Ascending aorta (tissue), 2 donors: ENCODE data around the gene EHHADH. TPM values are rescaled to one million over a fixed set of nuclear protein-coding genes. Genes with fewer than 3 reads are reported as not detected.

Experiments
- DNase-seq, 2 donors: peaks; one replicate each; pipeline ENCODE4 v3.0.0-alpha.2; 2019; ENCODE audit warnings: low spot score in 2 of 2
- H3K27ac ChIP-seq, 2 donors: fragments of 200-600 bp; sonication (generic); one replicate each; pipeline ENCODE4 v1.5.1; 2016 to 2017; ENCODE audit warnings: mild to moderate bottlenecking in 1 of 2
- H3K27me3 ChIP-seq: fragments of 200-600 bp; sonication (generic); one replicate; pipeline ENCODE4 v1.5.1; 2017
- H3K36me3 ChIP-seq, 2 donors: fragments of 200-600 bp; sonication (generic); one replicate each; pipeline ENCODE4 v1.5.1; 2016
- H3K4me1 ChIP-seq, 2 donors: fragments of 200-600 bp; sonication (generic); one replicate each; pipeline ENCODE4 v1.5.1; 2016 to 2017; ENCODE audit warnings: mild to moderate bottlenecking in 1 of 2
- H3K4me3 ChIP-seq, 2 donors: fragments of 200-600 bp; sonication (generic); one replicate each; pipeline ENCODE4 v1.5.1; 2016 to 2017; ENCODE audit warnings: mild to moderate bottlenecking in 1 of 2
- H3K9me3 ChIP-seq, 2 donors: fragments of 200-600 bp; sonication (generic); one replicate each; pipeline ENCODE4 v1.5.1; 2016
- intact Hi-C: fragments of 100-400 bp; cut with DNase I; formaldehyde crosslinking; loops from one replicate; pipeline ENCODE4 v1.15.1; 2023
- total RNA-seq: library from RNA; depleted of rRNA; stranded (reverse); fragments of >200 nt; gene quantifications from one replicate; pipeline ENCODE4 v1.1.0, GENCODE V29; 2016
- TF ChIP-seq, protein P1 (sequence below), 3 experiments: fragments of 200-600 bp in 2 of 3; fragments of 450-650 bp in 1 of 3; sonication (generic) in 2 of 3; IDR thresholded peaks; one replicate each; pipeline ENCODE4 v1.5.1; 2016 to 2019; ENCODE audit warnings: antibody characterized with exemption in 3 of 3, mild to moderate bottlenecking in 1 of 3, moderate library complexity in 1 of 3

Gene EHHADH
- total RNA-seq, 1 donor from 2014 or later: 1.8 TPM

DNA sequence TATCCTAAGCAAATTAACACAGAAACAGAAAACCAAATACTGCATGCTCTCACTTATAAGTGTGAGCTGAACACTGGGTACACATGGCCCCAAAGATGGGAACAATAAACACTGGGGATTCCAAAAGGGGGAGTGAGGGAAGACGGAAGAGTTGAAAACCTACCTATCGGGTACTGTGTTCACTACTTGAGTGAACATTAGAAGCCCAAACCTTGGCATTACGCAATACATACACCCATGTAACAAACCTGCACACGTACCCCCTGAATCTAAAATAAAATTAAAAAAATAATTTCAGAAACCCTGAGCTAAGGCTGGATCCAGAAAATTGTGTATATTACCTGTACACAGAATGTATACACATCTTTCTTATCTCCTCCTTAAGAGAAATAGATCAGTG is 58.2 kb downstream of the EHHADH start:
- intact Hi-C loops: no loop called here
- no peak overlapping the region for H3K27ac ChIP-seq
- H3K36me3 ChIP-seq: peaks cover 0 to 12% of the 10 kb centered on the region in 2 donors
- H3K4me1 ChIP-seq: no peaks in the 10 kb centered on the region
- DNase-seq: no peak
- H3K9me3 ChIP-seq: no peaks in the 10 kb centered on the region
- no peaks in the 10 kb centered on the region for H3K27me3 ChIP-seq
- no peak overlapping the region for H3K4me3 ChIP-seq
- TF ChIP-seq, protein P1, sequence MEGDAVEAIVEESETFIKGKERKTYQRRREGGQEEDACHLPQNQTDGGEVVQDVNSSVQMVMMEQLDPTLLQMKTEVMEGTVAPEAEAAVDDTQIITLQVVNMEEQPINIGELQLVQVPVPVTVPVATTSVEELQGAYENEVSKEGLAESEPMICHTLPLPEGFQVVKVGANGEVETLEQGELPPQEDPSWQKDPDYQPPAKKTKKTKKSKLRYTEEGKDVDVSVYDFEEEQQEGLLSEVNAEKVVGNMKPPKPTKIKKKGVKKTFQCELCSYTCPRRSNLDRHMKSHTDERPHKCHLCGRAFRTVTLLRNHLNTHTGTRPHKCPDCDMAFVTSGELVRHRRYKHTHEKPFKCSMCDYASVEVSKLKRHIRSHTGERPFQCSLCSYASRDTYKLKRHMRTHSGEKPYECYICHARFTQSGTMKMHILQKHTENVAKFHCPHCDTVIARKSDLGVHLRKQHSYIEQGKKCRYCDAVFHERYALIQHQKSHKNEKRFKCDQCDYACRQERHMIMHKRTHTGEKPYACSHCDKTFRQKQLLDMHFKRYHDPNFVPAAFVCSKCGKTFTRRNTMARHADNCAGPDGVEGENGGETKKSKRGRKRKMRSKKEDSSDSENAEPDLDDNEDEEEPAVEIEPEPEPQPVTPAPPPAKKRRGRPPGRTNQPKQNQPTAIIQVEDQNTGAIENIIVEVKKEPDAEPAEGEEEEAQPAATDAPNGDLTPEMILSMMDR (IDR thresholded peaks at IDR 0.05): no peak

DNA sequence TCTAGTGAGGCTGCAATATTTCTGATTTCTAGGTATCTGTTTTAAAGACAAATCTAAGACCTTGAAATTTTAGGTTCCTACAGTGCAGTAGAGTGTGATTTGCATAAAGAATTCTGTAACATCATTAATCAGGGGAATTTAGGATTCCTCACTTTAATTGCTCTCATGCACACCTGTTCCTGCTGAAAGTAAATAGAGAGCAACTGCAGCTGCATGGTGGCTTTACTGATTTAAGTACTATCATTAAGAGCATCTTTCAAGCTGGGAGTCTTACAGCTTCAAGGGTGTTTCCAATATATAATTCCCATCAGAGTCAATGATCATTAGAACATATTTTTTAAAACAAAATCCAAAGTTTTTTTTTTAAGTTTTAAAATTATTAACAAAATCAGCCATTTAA is 65.0 kb downstream of the EHHADH start:
- Histone ChIP-seq H3K27me3 (no peaks in the 10 kb centered on the region), H3K27ac (no peak overlapping the region), H3K9me3 (no peaks in the 10 kb centered on the region), H3K36me3 (peaks cover 0 to 12% of the 10 kb centered on the region in 2 donors), H3K4me3 (no peak overlapping the region), H3K4me1 (no peaks in the 10 kb centered on the region)
- TF ChIP-seq, protein P1 (IDR thresholded peaks at IDR 0.05): no peak
- DNase-seq: no peak
- intact Hi-C loops: no loop called here

DNA sequence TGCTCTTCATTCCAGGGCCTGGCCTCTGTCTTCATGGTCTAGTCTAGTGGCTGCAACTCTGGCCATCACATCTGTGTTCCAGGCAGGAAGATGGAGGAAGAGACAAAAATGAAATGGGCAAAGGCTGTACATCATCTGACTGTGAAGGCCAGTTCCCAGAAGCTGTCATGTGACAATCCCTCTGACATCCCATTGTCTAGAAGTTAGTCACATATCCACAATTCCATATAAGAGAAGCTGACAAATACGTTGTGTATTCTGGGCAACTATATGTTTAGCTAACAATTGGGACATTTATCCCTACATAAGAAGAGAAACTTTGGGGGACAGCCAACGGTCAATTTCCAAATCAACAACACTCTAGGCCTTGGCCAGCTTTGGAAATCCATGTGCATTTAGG is 66.5 kb downstream of the EHHADH start:
- peaks cover 0 to 2% of the 10 kb centered on the region in 2 donors for H3K36me3 ChIP-seq
- no peaks in the 10 kb centered on the region for H3K4me1 ChIP-seq
- TF ChIP-seq, protein P1 (IDR thresholded peaks at IDR 0.05): no peak
- no peak for DNase-seq
- no peak overlapping the region for H3K27ac ChIP-seq
- H3K4me3 ChIP-seq: no peak overlapping the region
- H3K9me3 ChIP-seq: no peaks in the 10 kb centered on the region
- intact Hi-C loops: no loop called here
- no peaks in the 10 kb centered on the region for H3K27me3 ChIP-seq

DNA sequence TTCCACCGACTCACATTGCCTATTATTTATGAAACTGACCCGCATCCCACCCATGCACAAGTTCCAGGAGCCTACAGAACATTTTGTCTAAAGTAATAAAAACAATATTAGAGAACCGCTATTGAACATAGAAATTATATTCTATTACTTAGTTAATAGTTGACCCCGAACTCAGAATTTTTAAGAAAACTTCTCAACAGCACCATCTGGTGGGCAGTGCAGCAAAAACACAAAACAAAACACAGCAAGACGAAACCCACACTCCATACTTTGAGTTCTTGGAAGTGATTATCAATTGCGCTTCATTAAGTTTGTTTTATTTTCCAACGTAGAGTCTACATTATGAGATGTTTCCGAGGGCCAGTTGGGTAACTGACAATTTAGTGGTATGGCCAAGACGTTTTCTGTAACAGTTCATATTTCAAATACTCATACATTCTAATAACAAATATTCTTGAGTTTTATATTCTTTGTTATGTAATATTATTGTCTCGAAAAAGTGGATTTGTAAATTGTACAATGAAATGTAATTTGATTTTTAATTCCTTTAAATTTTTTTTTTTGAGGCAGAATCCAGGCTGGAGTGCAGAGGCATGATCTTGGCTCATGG is 77.0 kb downstream of the EHHADH start:
- intact Hi-C loops: loop anchor here (5.0 kb wide), 2 partner anchors 105 to 300 kb away; no protein-coding TSS in a partner anchor
- DNase-seq: no peak

DNA sequence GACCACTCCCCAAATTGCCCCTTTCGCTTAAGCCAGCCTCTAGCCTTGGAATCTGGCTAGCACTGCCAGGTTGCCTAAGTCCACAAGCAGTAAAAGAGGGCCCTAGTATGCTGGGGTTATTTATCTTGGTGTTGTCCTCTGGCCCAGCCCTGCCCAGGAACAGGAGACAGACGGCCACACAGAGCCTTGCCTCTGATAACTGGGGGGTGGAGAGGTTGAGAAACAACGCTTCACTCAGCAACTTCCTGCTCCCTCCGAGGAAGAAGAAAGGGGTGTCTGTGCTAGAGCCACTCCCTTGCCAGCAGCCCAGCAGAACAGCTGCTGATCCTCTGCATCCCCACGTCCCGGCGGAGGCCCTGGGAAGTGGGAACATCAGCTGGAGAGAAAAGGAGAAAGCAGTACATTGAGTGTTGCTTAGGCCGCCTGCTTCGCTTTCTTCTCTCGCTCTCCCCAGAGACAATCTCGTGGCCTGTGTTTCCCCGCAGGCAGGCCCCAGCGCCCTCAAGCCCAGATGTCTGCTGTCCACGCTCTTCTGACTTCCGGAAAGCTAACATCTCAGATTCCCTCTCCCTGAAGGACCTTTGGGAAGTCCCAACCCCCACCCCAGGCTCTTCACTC is 78.4 kb downstream of the EHHADH start:
- intact Hi-C loops: loop anchor here (5.0 kb wide), 2 partner anchors 103 to 298 kb away; no protein-coding TSS in a partner anchor
- H3K4me1 ChIP-seq: no peaks in the 10 kb centered on the region
- no peak overlapping the region for H3K4me3 ChIP-seq
- DNase-seq: no peak
- no peaks in the 10 kb centered on the region for H3K36me3 ChIP-seq
- no peak overlapping the region for H3K27ac ChIP-seq
- H3K9me3 ChIP-seq: no peaks in the 10 kb centered on the region
- no peaks in the 10 kb centered on the region for H3K27me3 ChIP-seq
- TF ChIP-seq, protein P1 (IDR thresholded peaks at IDR 0.05): no peak

More for the DNA sequence above, 77.0 kb downstream of the EHHADH start:
- Histone ChIP-seq H3K4me3 (no peak overlapping the region), H3K27me3 (no peaks in the 10 kb centered on the region), H3K4me1 (no peaks in the 10 kb centered on the region), H3K36me3 (no peaks in the 10 kb centered on the region), H3K9me3 (no peaks in the 10 kb centered on the region), H3K27ac (no peak overlapping the region)
- TF ChIP-seq, protein P1 (IDR thresholded peaks at IDR 0.05): peak; percentile 38 to 63 (median 63)
